Astrocyte of the spinal cord (primary cell): ENCODE measurements around the gene ZNF407.

Source experiments
- DNase-seq: peaks from one replicate; pipeline ENCODE4 v3.0.0; 2011; ENCODE audit warnings: low read depth, low spot score
- H3K4me3 ChIP-seq: 2 replicates; pipeline ENCODE4 v1.5.1; 2011; ENCODE audit warnings: low read depth, mild to moderate bottlenecking, low read length, moderate library complexity
- in situ Hi-C: cut with HindIII; loops from 2 replicates; pipeline ENCODE4 v1.10.0; 2017; ENCODE audit warnings: low sequenced_read_pairs
- TF ChIP-seq, protein P1 (sequence below): IDR thresholded peaks from 2 replicates; pipeline ENCODE4 v1.5.1; 2012; ENCODE audit warnings: low read depth, mild to moderate bottlenecking, low read length, inconsistent platforms

ZNF407 gene

DNA sequence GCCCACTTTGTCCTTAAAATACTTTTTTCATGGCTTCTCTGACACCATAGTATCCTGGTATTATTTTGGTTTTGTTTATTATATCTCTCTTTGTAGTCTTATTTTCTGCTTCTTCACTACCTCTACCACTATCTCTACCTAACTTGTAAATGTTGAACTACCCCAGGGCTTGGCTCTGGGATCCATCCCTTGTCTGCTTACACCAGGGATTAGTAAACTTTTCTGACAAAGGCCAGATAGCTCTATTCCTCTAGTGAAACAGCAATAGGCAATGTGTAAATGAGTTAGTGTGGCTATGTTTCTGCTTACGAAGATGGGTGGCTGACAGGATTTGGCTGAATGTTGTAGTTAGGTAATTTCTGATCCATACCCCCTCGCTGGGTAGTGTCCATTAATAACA is 76.8 kb downstream of the ZNF407 start:
- in situ Hi-C loops: no loop called here
- H3K4me3 ChIP-seq: no peak overlapping the region
- TF ChIP-seq, protein P1, sequence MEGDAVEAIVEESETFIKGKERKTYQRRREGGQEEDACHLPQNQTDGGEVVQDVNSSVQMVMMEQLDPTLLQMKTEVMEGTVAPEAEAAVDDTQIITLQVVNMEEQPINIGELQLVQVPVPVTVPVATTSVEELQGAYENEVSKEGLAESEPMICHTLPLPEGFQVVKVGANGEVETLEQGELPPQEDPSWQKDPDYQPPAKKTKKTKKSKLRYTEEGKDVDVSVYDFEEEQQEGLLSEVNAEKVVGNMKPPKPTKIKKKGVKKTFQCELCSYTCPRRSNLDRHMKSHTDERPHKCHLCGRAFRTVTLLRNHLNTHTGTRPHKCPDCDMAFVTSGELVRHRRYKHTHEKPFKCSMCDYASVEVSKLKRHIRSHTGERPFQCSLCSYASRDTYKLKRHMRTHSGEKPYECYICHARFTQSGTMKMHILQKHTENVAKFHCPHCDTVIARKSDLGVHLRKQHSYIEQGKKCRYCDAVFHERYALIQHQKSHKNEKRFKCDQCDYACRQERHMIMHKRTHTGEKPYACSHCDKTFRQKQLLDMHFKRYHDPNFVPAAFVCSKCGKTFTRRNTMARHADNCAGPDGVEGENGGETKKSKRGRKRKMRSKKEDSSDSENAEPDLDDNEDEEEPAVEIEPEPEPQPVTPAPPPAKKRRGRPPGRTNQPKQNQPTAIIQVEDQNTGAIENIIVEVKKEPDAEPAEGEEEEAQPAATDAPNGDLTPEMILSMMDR: no peak
- no peak for DNase-seq

GRCh38 chr18:74679006-74679678 is 81.5 kb downstream of the ZNF407 start:
- DNase-seq: no peak
- in situ Hi-C loops: no loop called here
- TF ChIP-seq, protein P1: no peak
- no peak overlapping the region for H3K4me3 ChIP-seq

DNA sequence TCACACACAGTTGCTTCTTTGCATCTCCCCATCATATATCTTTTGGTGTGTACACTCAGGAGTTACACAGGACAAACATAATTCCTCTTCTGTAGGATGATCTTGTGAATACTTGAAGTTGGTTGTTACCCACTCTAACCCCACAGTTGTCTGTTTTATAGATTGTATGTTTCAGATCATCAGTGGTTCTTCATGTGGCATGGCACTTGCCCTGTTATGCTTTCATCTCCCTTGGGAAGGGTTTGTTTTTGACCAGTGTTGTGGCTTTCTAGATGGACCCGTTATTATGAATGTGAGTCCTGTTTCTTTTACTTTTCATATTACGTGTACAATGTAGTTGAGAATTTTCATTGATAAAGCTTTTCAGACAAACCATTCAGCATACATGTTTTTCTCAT is 82.0 kb downstream of the ZNF407 start:
- DNase-seq: no peak
- no peak overlapping the region for H3K4me3 ChIP-seq
- TF ChIP-seq, protein P1: no peak
- in situ Hi-C loops: no loop called here

GRCh38 chr18:74682141-74682990 is 84.7 kb downstream of the ZNF407 start:
- TF ChIP-seq, protein P1: no peak
- DNase-seq: peak; percentile 1
- in situ Hi-C loops: no loop called here
- no peak overlapping the region for H3K4me3 ChIP-seq

DNA sequence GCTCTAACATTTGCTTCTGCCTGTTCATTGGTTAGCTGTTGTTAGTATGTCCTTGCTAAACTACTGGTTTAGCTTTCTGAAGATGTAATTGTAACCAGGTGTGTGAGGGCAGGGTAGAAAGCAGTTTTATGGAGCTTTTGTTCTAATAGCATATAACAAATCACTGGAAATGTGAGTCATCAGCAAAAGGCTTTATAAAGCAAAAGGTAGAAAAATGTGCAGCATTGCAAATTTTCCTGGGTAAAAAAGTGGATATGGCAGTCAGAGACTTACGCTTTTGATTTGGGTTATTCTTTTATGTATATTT is 85.3 kb downstream of the ZNF407 start:
- DNase-seq: peak; percentile 51
- TF ChIP-seq, protein P1: no peak
- H3K4me3 ChIP-seq: no peak overlapping the region
- in situ Hi-C loops: no loop called here

DNA sequence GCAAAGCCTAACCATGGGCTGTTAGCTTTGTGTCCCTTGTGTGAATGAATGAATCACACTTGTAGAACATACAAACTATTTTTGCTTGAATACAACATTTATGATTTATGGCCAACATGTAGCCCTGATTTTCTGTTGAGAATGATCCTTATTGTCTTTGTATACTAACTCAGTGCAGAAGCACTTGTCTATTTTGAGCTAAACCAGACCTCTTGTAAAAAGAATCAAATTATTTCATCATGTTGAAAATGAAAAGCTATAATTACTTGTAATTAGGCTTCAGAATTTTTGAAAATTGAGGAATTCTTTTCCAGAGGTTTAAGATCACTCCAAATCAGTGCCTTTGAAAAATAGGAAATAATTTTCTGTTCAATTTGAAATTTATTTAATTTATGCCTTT is 85.9 kb downstream of the ZNF407 start:
- in situ Hi-C loops: no loop called here
- H3K4me3 ChIP-seq: no peak overlapping the region
- TF ChIP-seq, protein P1: no peak
- DNase-seq: no peak
